GM18868 (cell line): Measurements from ENCODE around the gene CPEB2.

ENCODE experiments used
- ATAC-seq: cut with Tn5 transposase; IDR thresholded peaks from one replicate; pipeline ENCODE4 v1.9.1; 2021; ENCODE audit warnings: mild to moderate bottlenecking, moderate library complexity; ENCODE audit not compliant: unreplicated experiment

The CPEB2 gene

GRCh38 chr4:15116509-15117079 is 114.3 kb downstream of the CPEB2 start:
- no peak for ATAC-seq

- peak; percentile 48 for ATAC-seq
Measured at GRCh38 chr4:15117270-15117946, 115.1 kb downstream of the CPEB2 start.

- ATAC-seq, result no peak
Measured at GRCh38 chr4:15118292-15118691, 116.0 kb downstream of the CPEB2 start.
